DMS 273 (cell line): ENCODE data around the gene RFLNA.

Experiments
- DNase-seq: peaks from one replicate; lab custom pipeline; 2025; ENCODE audit not compliant: unreplicated experiment; lab: John Stamatoyannopoulos, UW

RFLNA gene

GRCh38 chr12:124336742-124337520 is 42.0 kb downstream of the RFLNA start:
- DNase-seq, result no peak

- no peak for DNase-seq
These were observed 42.7 kb downstream of the RFLNA start for GRCh38 chr12:124337622-124338021.

- DNase-seq, result no peak
These were observed 43.6 kb downstream of the RFLNA start for GRCh38 chr12:124338448-124338847.

DNA sequence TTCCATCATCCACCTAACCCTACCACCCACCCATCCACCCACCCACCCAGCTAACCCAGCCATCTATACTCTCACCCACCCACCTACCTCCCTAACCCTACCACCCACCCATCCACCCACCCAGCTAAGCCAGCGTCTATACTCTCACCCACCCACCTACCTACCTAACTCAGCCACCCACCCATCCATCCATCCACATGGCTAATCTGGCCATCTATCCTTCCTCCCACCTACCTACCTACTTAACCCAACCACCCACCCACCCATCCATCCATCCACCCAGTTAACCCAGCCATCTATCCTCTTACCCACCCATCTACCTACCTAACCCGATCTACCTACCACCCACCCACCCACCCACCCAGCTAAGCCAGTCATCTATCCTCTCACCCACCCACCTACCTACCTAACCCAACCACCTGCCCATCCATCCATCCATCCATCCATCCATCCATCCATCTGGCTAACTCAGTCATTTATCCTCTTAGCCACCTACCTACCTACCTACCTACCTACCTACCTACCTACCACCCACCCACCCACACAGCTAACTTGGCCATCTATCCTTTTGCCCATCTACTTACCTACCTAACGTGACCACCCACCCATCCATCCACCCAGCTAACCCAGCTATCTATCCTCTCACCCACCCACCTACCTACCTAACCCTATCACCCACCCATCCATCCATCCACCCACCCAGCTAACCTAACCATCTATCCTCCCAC is 44.1 kb downstream of the RFLNA start:
- no peak for DNase-seq

- DNase-seq, result no peak
These were observed 45.4 kb downstream of the RFLNA start for GRCh38 chr12:124340080-124340900.

GRCh38 chr12:124341645-124342069 is 46.8 kb downstream of the RFLNA start:
- no peak for DNase-seq

DNA sequence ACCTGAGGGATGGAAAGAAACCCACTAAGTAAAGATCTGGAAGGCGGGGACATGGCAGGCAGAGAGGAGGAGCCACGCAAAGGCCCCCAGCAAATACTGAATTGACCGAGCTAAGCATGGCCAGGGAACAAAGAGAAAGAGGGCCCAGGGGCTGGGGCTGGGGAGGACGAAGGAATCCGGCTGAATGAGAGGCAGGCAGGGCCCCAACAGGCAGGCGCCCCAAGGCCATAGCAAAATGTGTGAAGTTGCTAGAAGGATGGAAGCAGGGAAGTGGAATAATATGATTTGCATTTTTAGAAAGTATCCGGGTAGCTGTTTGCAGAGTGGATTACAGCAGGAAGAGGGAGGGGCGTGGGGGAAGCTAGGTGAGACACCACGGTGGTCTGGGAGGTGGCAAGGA is 49.1 kb downstream of the RFLNA start:
- no peak for DNase-seq

DNA sequence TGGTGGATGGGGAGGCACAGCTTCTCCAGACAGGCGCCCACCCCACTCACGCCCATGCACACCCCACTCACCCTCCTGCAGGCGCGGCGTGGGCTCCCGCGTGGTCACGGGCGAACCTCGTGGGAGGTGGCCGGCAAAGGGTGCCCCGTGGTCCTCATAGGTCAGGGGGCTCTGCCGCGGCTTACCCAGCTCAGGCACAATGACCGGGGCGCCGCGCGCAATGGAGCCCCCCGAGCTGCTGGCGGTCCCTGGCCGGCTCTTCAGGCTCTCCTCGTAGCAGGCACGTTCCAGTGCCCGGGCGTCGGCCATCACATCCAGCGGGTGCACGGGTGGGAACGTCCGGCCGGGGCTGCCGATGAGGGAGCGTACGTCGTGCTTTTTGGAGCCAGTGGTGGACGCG is 49.6 kb downstream of the RFLNA start:
- no peak for DNase-seq

- DNase-seq, result no peak
These were observed 50.9 kb downstream of the RFLNA start for GRCh38 chr12:124345795-124346194.

DNA sequence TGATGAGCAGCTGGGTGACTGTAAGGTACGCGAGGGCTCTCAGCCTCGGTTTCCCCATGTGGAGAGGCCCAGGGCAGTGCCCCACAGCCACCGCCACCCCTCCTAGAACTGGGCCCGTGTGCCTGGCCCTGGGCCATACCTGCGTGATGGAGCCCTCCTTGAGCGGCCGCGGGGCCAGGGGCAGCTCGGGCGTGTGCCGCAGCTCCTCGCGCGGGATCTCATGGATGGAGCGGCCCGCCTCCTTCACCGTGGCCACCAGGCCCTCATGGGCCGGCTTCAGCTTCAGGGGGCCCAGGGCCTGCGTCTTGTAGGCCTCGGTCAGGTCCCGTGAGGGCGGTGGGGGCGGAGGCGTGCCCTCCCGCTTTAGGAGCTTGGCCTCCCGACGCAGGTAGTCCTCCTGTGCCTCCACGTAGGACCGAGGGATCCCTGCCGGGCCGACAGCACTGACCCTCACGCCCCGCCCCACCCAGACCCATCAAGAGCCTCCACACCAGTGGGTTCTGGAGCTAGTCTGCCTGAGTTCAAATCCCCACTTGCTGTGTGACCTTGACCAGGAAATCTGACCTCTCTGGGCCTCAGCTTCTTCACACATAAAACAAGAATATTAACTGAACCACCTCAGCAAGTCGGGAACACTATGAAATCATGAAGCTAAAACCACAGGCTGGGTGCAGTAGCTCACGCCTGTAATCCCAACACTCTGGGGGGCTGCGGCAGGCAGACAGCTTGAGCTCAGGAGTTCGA is 51.7 kb downstream of the RFLNA start:
- no peak for DNase-seq

- DNase-seq, result no peak
These were observed 52.4 kb downstream of the RFLNA start for GRCh38 chr12:124347335-124347734.

DNA sequence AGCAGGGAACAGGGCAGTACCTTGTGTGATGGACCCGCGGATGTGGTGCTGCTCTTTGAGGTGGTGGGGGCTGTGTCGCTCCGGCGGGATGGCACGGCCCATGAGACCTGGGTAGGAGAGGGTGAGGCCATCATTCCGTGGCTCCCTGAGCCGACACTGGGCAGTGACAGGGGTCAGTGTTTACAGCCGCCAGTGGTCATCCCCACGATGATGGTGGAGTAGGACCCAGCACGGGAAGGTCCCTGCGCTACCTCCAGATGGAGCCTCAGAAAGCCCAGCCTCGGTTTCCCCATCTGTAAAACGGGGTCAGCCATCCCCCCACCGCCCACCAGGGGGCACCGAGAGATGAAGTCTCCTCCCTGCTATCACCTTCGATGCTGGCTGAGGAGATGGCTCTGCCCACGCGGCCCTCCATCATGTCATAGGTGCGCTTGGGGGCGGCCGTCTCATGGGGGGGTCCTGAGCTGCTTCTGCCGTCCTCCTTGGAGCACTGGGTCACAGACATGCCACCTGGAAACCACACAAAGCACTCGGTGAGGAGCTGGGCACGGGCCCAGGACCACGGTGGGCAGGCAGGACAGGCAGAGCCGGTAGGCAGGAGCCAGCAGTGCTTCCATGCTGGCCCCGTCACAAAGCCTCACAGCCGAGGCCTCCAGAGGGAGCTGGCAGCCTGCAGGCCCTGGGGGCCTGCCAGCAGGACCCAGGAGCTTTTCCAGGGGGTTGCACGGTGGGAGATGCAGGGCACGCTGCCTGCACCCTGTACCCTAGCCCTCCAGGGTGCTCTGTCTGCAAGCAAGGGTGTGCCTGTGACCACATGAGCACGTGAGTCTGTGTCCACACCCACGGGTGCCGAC is 53.1 kb downstream of the RFLNA start:
- no peak for DNase-seq

GRCh38 chr12:124348659-124349380 is 53.9 kb downstream of the RFLNA start:
- no peak for DNase-seq

- DNase-seq, result no peak
These were observed 55.6 kb downstream of the RFLNA start for GRCh38 chr12:124350491-124350890.

DNA sequence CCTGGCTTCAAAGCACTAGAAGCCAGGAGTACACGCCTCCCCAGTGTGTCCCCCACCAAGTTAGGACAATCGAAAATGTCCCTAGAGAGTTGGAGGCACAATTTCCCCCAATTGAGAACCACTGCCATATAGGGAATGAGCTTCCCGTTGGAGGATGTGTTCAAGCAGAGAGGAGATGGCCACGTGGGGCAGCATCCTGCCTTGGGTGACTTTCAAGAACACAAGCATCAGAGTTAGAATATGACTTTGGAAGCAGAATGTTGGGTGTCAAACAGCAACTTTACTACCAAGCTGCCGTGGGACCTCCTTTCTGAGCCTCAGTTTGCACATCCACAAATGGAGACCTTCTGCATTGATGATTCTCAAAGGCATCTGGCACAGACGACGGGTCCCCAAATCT is 56.5 kb downstream of the RFLNA start:
- DNase-seq, result no peak

GRCh38 chr12:124352257-124352656 is 57.4 kb downstream of the RFLNA start:
- DNase-seq, result no peak

DNA sequence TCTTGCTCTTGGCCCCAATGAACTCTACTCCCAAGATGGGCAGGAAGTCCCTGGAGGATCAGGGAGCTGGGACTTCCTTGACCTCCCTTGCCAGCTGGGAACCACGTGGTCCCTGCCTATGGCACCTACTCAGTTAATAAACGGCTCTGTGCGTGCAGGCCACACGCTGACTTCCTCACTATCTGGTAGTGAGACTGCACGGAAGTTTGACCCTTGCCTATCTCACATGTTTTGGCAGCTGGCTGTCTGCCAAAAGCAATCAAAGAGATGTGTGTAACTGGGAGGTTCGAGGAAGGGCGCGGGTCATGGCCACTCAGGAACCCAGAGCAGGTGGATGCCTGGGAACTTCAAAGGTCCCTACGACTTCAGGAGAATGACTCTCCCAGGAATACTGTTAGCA is 57.9 kb downstream of the RFLNA start:
- no peak for DNase-seq

- no peak for DNase-seq
These were observed 59.5 kb downstream of the RFLNA start for GRCh38 chr12:124354400-124354799.

- no peak for DNase-seq
These were observed 61.3 kb downstream of the RFLNA start for GRCh38 chr12:124356221-124356620.
